NCI-H510A treated with DMSO at 0.1 percent for 48 hours (cell line): Measurements from ENCODE around the gene PLA2G4C.

ENCODE experiments used
- DNase-seq: peaks from one replicate; lab custom pipeline; 2025; lab: John Stamatoyannopoulos, UW

Gene PLA2G4C

DNA sequence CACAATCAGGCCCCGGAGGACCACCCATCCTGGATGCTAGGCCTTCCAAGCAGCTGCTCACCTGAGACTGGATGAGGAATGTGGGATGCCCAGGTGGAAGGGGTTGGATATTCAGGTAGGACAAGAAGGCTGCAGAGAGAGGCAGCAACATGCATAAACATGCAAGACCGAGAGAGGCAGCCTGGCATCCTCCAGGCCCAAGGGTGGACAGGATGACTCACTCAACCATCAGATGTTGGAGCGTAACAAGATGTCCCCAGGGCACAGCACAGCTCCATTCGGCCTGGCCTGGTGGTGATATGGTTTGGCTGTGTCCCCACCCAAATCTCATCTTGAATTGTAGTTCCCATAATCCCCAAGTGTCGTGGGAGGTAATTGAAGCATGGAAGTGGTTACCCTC, 56.8 kb downstream of the PLA2G4C start:
- DNase-seq = no peak

DNA sequence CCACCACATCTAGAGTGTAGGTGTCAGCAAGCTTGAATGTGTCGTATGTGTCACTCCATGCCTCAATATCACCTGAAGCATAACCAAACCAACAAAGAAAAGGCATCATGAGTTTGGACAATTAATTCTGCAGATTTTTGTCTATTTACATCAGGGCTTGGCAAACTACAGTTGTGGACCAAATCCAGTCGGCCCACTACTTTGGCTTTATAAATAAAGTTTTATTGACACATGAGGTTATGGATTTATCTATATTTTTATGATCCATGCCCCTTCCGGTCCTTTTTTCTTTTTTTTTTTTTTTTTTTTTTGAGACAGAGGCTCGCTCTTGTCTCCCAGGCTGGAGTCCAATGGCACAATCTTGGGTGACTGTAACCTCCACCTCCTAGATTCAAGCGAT, 57.5 kb downstream of the PLA2G4C start:
- DNase-seq = no peak

DNA sequence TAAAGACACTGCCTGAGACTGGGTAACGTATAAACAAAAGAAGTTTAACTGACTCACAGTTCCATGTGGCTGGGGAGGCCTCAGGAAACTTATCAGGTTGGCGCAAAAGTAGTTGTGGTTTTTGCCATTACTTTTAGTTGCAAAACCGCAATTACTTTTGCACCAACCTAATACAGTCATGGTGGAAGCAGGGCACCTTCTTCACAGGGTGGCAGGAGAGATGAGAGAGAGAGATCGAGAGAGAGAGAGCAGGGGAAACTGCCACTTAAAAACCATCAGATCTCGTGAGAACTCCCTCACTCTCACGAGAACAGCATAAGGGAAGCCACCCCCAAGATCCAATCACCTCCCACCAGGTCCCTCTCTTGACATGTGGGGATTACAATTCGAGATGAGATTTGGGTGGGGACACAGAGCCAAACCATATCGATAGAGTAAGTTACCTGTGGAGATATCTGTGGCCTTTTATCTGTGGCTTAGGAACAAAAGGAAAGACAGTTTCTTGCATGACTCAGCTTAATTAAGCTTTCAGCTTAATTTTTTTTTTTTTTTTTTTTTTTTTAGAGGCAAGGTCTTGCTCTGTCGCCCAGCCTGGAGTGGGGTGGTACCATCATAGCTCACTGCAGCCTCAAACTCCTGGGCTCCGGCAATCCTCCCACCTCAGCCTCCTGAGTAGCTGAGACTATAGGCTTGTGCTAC, 59.1 kb downstream of the PLA2G4C start:
- no peak for DNase-seq

DNA sequence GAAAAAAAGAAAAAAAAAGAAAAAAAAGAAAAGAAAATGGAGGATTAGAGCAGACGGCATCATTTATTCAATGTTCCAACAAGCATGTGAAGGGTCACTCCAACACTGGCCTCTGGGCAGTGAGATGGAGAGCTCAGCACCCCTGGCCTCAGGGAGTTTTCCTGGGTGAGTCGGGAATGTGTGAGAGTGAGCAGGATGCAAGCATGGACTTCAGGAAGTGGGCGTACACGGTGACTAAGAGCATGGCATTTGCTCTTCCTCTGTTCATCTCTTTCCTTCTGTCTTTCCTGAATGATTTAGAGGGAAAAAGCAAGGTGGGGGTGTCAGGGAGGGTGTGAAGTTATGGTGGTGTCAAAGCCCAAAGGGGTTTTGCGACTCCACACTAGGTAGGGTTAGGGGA, 66.1 kb downstream of the PLA2G4C start:
- DNase-seq = no peak

DNA sequence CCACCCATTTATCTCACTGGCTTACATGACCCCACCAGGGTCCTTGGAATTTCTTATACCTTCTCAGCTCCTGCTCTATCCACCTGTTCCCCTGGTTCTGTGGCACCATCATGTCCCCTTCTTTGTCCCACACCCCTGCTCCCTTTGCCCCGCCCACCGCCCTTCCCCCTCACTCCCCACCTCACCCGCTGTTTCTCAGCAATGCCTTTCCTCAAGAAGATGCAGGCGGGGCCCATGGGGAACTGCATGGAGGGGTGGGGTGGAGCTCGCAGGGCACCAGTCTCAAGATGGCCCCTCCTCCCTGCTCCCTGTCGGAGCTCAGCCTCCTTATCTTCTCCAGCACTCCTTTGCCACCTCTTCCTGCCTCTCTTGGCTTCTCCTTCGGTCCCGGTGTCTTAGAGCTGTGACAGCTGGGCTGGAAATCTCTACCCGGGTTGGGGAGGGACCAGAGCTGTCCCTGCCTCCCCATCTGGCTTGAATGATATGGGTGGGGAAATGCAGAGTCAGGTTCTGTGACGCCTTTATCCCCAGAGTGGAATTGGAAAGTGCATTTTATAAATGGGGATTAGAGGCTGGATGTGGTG, 66.8 kb downstream of the PLA2G4C start, which contains the start of gene CABP5:
Gene CABP5 (minus strand): TSS at position 405 of the 584 bp plus-strand sequence. CDS start 157 bp downstream, at position 248.
- DNase-seq = no peak

DNA sequence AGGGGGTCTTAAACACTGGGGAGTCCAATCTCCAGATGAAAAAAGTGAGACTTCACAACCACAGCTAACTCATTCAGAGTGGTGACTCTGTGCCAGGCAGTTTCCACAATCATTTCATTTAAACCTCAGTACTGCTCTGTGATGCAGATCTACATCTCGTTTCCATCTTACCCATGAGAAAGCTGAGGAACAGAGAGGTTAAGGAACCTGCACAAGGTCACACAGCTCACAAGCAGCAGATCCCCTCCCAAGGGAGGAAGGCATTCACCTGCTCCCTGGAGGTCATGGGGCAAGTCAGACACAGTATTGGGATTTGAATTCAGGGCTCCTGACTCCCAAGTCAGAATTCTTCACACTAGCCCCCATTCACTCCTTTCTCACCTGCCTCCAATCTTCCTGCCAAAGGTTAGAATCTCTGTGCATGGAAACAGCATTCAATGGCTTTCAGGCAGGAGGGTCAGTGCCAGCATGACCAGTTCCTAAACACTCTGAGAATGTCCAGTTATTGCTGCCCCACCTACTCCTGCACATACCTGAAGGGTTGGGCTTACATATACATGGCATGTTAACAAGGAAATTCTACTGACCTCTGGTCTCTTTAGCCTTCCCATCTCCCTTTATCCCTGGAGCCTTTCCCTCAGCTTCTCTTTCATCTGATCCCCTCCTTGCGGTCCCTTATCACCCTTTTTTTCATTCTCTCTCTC, 68.6 kb downstream of the PLA2G4C start:
- no peak for DNase-seq

DNA sequence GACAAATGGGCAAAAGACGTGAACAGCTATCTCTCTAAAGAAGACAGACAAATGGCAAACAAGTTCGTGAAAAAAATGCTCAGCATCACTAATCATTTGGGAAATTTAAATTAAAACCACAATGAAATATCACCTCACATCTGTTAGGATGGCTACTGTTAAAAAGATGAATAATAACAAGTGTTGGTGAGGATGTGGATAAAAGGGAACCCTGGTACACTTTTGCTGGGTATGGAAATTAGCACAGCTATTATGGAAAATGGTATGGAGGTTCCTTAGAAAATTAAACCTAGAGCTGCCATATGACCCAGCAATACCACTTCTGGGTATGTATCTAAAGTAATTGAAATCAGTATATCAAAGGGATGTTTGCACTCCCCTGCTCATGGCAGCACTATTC, 73.9 kb downstream of the PLA2G4C start:
- no peak for DNase-seq

DNA sequence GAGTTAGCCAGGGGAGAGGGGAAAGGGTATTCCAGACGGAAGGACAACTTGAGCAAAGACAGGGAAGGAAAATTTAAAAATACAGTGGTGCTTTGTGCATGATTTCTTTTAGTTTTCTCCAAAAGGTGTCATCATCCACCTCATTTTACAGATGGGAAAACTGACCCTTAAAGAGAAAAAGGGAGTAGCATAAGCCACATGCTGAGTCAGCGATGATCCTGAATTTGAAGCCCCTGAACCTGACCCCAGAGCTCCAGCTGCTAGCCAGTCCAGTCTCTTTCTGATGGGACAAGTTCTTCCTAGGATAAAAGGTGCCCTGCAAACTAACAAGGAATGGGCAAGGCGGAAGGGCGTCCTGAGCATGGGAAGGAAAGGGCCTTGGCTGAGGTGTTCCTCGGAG, 77.0 kb downstream of the PLA2G4C start:
- no peak for DNase-seq

DNA sequence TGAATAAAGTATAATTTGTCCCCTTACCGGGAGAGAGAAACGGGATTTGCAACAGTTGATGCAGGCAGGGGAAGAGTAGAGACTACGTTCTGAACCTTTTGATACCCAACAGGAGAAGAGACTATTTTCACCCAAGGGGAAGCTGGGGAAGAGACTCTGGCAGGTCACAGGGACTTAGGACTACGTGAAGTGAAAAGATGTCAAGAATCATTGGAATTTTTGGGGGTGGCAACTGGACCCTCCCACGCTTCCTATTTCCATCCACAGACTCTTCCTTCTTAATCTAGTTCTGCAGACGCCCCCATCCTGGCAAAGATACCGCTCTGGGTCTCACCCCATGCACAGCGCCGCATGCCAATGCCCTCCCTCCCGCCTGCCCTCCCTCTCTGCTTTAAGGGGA, 80.5 kb downstream of the PLA2G4C start:
- DNase-seq = no peak

DNA sequence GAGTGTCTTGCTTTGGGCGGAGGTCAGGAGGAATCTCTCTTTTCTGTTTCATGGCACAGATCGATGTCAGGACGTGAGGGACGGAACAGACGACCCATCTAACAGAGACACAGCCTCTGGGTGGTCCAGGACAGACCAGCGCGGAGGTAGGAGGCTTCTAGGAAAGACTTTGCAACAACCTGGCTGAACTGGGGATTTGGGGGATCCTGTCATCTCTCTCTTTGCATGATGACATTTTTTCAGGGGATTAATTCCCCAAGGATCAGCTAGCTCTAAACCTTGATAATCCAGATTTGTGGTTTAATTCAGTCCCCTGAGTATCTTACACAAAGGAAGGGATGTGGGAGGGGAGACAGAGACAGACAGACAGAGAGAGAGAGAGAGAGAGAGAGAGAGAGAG, 81.2 kb downstream of the PLA2G4C start:
- no peak for DNase-seq

DNA sequence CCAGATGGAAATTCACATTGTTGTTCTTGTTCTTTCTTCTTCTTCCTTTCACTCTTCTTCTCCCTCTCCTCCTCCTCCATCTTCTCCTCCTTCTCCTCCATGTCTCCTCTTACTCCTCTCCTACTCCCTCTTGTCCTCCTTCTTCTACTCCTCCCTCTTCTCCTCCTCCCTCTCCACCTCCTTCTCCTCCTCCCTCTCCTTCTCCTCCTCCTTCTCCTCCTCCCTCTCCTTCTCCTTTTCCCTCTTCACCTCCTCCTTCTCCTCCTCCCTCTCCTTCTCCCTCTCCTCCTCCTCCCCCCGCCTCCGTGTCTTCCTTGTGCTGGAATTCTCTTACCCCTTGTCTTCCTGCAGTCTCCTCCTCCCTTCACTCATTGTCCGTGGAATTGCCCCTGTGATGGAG, 85.1 kb downstream of the PLA2G4C start:
- DNase-seq = no peak

DNA sequence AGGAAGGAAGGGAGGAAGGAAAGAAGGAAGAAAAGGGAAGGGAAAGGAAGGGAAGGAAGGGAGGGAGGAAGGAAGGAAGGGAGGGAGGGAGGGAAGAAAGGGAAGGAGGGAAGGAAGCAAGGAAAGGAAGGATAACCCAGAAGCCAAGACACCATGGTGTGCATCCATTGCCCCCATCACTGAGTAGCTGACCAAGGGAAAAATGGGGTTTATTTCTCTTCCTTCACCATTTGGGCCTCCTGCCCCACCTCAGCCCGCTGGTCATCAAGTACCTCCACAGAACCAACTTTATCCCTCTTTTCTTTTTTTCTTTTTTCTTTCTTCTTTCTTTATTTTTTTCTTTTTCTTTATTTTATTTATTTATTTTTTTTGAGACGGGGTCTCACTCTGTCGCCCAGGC, 87.1 kb downstream of the PLA2G4C start:
- no peak for DNase-seq

DNA sequence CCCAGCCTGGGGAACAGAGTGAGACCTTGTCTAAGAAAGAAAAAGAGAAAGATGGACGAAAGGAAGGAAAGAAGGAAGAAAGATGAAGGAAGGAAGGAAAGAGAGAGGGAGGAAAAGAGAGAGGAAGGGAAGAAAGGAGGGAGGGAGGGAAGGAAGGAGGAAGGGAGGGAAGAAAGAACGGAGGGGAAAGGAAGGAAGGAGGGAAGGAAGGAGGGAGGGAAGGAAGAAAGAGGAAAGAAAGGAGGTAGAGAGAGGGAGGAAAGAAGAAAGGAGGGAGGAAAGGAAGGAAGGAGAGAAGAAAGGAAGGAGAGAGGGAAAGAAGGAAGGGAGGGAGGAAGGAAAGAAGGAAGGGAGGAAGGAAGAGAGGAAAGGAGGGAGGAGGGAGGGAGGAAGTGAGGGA, 87.6 kb downstream of the PLA2G4C start:
- DNase-seq = no peak

DNA sequence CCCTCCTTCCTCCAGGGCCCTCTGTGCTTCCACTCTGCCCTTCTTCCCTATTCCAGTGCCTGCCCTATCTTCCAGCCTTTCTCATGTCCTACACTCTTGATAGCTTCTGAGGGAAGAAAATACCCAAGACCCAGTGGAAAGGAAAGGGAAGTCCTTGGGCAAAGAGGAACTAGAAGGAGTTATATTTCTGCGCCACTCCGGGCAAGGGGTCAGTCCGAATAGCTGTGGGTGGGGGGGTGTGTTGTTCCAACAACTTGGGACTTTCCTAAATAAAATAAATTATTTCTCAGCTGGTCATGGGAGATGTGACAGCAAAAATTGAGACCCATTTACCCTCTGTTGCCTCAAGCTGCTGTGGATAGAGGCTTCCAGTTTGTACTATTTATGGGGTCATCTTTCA, 89.9 kb downstream of the PLA2G4C start:
- DNase-seq = no peak

DNA sequence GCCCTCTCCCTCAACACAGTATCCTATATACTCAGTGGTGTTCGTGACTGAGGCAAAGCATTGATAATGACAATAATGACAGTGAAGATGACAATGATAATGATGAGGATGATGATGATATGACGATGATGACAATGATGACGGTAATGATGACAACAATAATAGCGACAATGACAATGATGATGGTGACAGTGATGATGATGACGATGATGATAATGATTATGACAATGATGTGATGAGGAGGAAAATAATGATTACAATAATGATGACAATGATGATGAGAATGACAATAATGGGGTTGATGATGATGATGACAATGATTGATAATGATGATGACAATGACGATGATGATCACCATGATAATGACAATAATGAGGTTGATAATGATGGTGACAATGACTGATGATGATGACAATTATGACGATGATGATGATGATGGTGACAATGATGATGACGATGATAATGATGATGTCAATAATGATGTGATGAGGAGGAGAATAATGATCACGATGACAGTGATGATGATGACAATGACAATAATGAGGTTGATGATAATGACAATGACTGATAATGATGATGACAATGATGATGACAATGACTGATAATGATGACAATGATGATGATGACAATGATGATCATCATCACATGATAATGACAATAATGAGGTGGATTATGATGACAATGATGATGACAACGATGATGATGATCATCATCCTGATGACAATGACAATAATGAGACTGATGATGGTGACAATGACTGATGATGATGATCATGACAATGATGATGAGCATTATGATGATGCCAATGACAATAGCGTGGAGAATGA, 99.5 kb downstream of the PLA2G4C start:
- no peak for DNase-seq

DNA sequence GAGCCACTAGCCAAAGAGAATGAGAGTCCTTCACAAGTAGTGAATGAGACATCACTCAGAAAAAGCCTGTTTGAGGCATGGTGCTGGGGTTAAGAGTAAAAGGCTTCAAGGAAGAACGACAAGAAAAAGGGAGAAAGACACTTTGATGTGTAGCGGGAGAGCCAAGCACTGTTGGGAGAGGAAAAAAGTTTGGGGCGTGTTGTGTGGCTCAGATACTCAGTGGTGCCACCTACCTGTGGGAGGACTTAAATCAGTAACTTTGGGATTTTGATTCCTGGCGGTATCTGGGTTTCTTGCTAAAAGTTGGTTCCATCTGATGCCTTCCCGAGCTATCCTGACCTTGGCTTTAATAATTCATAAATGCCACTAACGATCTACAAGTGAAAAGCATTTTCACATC, 103.9 kb downstream of the PLA2G4C start:
- DNase-seq = no peak

DNA sequence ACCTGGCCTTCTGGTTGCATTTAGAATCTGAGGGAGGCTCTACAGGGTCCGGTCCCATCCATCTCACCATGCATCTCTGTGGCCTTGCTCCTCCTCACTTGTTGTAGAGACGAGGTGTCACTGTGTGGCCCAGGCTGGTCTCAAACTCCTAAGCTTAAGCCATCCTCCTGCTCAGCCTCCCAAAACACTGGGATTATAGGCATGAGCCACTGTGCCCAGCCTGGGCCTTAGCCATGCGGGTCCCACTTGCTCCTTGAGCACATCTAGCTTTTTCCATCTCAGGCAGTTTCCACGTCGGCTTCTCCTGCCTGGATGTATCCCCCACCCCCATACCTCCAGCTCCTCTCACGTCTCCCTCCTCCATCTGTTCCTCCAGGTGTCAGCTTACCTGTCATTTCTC, 106.4 kb downstream of the PLA2G4C start:
- no peak for DNase-seq

DNA sequence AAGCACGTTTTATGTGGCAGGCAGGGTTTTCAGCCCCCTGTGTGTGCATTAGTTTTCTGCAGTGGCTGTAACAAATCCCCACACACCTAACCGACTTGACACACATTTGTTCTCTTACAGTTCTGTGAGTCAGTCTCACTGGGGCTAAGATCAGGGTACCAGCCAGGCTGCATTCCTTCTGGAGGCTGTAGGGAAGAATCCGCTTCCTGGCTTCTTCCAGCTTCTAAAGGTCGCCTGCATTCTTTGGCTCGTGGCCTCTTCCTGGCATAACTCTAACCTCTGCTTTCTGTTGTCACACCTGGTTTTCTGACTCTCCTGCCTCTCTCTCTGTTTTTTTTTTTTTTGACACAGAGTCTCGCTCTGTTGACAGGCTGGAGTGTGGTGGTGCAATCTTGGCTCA, 109.8 kb downstream of the PLA2G4C start:
- no peak for DNase-seq

DNA sequence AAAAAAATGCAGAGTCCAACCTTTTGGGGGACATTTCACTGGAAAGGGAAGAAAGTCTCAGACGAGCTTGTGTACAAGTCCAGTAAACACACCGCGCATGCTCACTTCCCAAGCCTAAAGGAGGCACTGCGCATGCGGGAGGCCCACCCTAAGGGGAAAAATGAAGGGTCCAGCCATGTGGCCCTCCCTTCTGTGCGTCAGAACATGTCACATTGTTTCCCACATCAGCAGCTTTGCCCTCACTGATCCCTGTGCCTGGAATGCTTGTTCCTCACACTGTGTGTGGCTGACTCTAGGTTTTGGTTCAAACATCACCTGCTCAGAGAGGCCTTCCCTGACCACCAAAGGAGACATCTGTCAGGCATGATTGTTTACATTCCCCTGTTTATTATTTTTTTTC, 111.8 kb downstream of the PLA2G4C start:
- no peak for DNase-seq
